OCI-LY1 (cell line): Measurements from ENCODE around the gene GIMAP7.

Experiments used
- H2AFZ ChIP-seq: fragments of 200-600 bp; sonication (generic), shearing (Covaris generic); 2 replicates; pipeline ENCODE4 v1.6.0; 2014; ENCODE audit warnings: antibody characterized with exemption, mild to moderate bottlenecking, low read length
- H3F3A ChIP-seq: fragments of 200-600 bp; sonication (generic), shearing (Covaris generic); 2 replicates; pipeline ENCODE4 v1.6.0; 2014; ENCODE audit warnings: mild to moderate bottlenecking, antibody characterized with exemption, low read length, moderate library complexity; ENCODE audit not compliant: insufficient read depth
- H3K27ac ChIP-seq: fragments of 200-600 bp; sonication (generic); 2 replicates; pipeline ENCODE4 v1.5.1; 2014; ENCODE audit warnings: low read length, mixed run types, mild to moderate bottlenecking, low read depth; ENCODE audit not compliant: poor library complexity, severe bottlenecking
- H3K27me3 ChIP-seq: fragments of 200-600 bp; sonication (generic); 2 replicates; pipeline ENCODE4 v1.6.0; 2014; ENCODE audit warnings: antibody characterized with exemption, mild to moderate bottlenecking, low read length, moderate library complexity; ENCODE audit not compliant: insufficient read depth
- H3K36me3 ChIP-seq: fragments of 200-600 bp; sonication (generic); 2 replicates; pipeline ENCODE4 v1.6.1; 2014; ENCODE audit warnings: mild to moderate bottlenecking, antibody characterized with exemption, low read length, moderate library complexity, mixed read lengths; ENCODE audit not compliant: insufficient read depth
- H3K4me1 ChIP-seq: fragments of 200-600 bp; sonication (generic); 2 replicates; pipeline ENCODE4 v1.5.1; 2014; ENCODE audit warnings: mild to moderate bottlenecking, low read length, moderate library complexity; ENCODE audit not compliant: insufficient read depth, severe bottlenecking
- H3K4me2 ChIP-seq: fragments of 200-600 bp; sonication (generic), shearing (Covaris generic); 2 replicates; pipeline ENCODE4 v1.6.1; 2014; ENCODE audit warnings: low read length
- H3K4me3 ChIP-seq: fragments of 200-600 bp; sonication (generic); 2 replicates; pipeline ENCODE4 v1.5.1; 2014; ENCODE audit warnings: low read length, low read depth, mild to moderate bottlenecking, mixed read lengths; ENCODE audit not compliant: poor library complexity, severe bottlenecking
- H3K79me2 ChIP-seq: fragments of 200-600 bp; shearing (Covaris generic); 2 replicates; pipeline ENCODE4 v1.6.1; 2016; ENCODE audit warnings: mixed run types, low read length, mixed read lengths; ENCODE audit not compliant: insufficient read depth
- H3K9ac ChIP-seq: fragments of 200-600 bp; sonication (generic), shearing (Covaris generic); 2 replicates; pipeline ENCODE4 v1.6.1; 2014; ENCODE audit warnings: mild to moderate bottlenecking, low read length, mixed read lengths
- H3K9me2 ChIP-seq: fragments of 200-600 bp; sonication (generic), shearing (Covaris generic); 2 replicates; pipeline ENCODE4 v1.6.1; 2014; ENCODE audit warnings: low read depth, mild to moderate bottlenecking, low read length, mixed read lengths
- H3K9me3 ChIP-seq: fragments of 200-600 bp; shearing (Covaris generic); 2 replicates; pipeline ENCODE4 v1.6.1; 2014; ENCODE audit warnings: low read length, mixed read lengths
- H4K20me1 ChIP-seq: fragments of 200-600 bp; sonication (generic), shearing (Covaris generic); 2 replicates; pipeline ENCODE4 v1.6.0; 2016; ENCODE audit warnings: mild to moderate bottlenecking, low read length; ENCODE audit not compliant: insufficient read depth
- EZH2 ChIP-seq: fragments of 200-600 bp; sonication (generic), shearing (Covaris generic); IDR thresholded peaks from 2 replicates; pipeline ENCODE4 v1.8.0; 2017; ENCODE audit warnings: borderline replicate concordance, mixed run types, mild to moderate bottlenecking, antibody characterized with exemption, low read length, moderate library complexity, mixed read lengths
- TF ChIP-seq, protein P1 (sequence below): fragments of 200-600 bp; sonication (generic), shearing (Covaris generic); IDR thresholded peaks from 2 replicates; pipeline ENCODE4 v1.5.1; 2017; ENCODE audit warnings: mild to moderate bottlenecking, antibody characterized with exemption, low read length, moderate library complexity, mixed read lengths

The GIMAP7 gene

DNA sequence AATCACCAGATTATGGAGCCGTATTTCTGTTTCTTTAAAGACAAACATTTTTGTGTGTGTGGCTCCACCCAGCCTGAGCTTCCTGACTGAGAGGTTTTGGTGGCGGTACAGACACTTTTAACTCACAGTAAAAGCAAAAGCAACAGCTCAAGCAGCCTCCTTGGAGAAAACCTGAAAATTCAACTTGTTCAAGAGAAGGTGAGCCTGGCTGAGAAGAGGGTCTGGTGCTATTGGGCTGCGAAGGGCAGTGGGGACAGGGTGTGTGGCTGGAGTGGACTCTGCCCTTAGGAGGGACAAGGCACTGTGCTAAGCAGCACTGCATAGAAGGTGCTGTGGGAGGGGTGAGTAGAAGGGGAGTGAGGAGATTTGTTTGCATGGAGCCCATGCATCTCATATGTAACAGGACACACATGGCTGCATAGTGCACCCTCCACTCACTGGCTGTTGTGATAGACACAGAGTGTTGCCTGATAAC, at the start of gene GIMAP7:
TSS of gene GIMAP7 (plus strand) at position 125 of the 475 bp plus-strand sequence. CDS start 5,103 bp downstream, outside the sequence.
- no peak within 1 kb of the TSS for H3K4me2 ChIP-seq
- no peaks in the 10 kb centered on the region for H3K9me3 ChIP-seq
- no peak within 1 kb of the TSS for H3K4me3 ChIP-seq
- no peak within 1 kb of the TSS for H3K27ac ChIP-seq
- no peaks in the 10 kb centered on the region for H3K4me1 ChIP-seq
- H3K79me2 ChIP-seq: no peaks in the 10 kb centered on the region
- H3F3A ChIP-seq: no peaks in the 10 kb centered on the region
- TF ChIP-seq EZH2: no peak
- TF ChIP-seq, protein P1, sequence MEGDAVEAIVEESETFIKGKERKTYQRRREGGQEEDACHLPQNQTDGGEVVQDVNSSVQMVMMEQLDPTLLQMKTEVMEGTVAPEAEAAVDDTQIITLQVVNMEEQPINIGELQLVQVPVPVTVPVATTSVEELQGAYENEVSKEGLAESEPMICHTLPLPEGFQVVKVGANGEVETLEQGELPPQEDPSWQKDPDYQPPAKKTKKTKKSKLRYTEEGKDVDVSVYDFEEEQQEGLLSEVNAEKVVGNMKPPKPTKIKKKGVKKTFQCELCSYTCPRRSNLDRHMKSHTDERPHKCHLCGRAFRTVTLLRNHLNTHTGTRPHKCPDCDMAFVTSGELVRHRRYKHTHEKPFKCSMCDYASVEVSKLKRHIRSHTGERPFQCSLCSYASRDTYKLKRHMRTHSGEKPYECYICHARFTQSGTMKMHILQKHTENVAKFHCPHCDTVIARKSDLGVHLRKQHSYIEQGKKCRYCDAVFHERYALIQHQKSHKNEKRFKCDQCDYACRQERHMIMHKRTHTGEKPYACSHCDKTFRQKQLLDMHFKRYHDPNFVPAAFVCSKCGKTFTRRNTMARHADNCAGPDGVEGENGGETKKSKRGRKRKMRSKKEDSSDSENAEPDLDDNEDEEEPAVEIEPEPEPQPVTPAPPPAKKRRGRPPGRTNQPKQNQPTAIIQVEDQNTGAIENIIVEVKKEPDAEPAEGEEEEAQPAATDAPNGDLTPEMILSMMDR: no peak
- H3K36me3 ChIP-seq: no peaks in the 10 kb centered on the region
- no peak within 1 kb of the TSS for H3K9ac ChIP-seq
- no peaks in the 10 kb centered on the region; the same call in 1 of the 2 replicates for H3K27me3 ChIP-seq
- H3K9me2 ChIP-seq: peaks cover 2% of the 10 kb centered on the region; the same call in 1 of the 2 replicates
- no peak within 1 kb of the TSS for H2AFZ ChIP-seq
- no peaks in the 10 kb centered on the region for H4K20me1 ChIP-seq

DNA sequence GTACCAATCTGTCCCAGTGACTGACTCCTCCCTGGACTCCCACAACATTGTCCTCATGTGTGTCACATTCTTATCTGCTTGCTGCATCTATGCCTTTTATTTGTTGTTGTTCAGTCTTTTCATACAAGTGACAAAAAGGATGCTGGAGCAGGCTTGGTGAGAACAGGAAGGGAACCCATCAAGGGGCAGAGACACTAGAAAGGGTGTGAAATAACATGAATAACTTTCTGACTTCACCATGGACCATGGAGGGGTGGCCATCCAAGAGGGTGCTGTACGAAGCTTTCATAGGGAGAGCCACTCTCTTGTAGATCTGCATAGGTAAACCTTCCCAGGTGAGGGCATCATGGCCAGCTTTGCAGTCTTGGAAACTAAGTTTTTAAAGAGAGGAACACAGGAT, 49.7 kb upstream of the GIMAP7 start:
- H3K4me3 ChIP-seq: no peak overlapping the region
- H2AFZ ChIP-seq: no peak overlapping the region
- H3K27me3 ChIP-seq: no peaks in the 10 kb centered on the region
- no peaks in the 10 kb centered on the region for H3K9me2 ChIP-seq
- H3K9ac ChIP-seq: no peak overlapping the region
- H4K20me1 ChIP-seq: no peaks in the 10 kb centered on the region
- H3K9me3 ChIP-seq: peaks cover 3% of the 10 kb centered on the region; the same call in 1 of the 2 replicates
- TF ChIP-seq, protein P1: no peak
- no peak for TF ChIP-seq EZH2
- no peaks in the 10 kb centered on the region for H3K79me2 ChIP-seq
- H3K4me1 ChIP-seq: no peaks in the 10 kb centered on the region
- no peak overlapping the region for H3K4me2 ChIP-seq
- H3F3A ChIP-seq: no peaks in the 10 kb centered on the region
- H3K27ac ChIP-seq: no peak overlapping the region
- no peaks in the 10 kb centered on the region for H3K36me3 ChIP-seq

DNA sequence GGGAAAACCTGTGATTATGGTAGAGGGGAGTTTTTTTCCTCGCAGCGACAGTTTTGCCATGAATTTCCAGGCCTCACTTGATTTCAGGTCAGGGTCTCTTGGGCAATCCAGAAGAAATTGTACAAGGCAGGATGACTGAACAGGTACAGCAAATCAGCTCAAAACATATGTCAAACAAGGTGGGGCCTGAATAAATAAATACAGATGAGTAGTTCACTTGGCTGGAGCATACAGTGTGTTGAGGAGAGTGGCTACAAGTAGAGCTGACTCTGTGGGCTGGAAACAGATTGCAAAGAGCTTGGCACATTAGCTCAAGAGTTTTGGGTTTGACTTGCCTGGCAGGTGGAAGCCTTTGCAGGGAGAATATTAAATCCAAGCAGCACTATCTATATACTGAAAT, 49.3 kb upstream of the GIMAP7 start:
- Histone ChIP-seq H3K9ac (no peak overlapping the region), H3K36me3 (no peaks in the 10 kb centered on the region), H3K27ac (no peak overlapping the region), H3K9me3 (peaks cover 3% of the 10 kb centered on the region; the same call in 1 of the 2 replicates), H2AFZ (no peak overlapping the region), H3K4me1 (no peaks in the 10 kb centered on the region), H3K9me2 (no peaks in the 10 kb centered on the region), H3K4me3 (no peak overlapping the region), H3K4me2 (no peak overlapping the region), H3K79me2 (no peaks in the 10 kb centered on the region), H4K20me1 (no peaks in the 10 kb centered on the region), H3K27me3 (no peaks in the 10 kb centered on the region), H3F3A (no peaks in the 10 kb centered on the region)
- TF ChIP-seq EZH2: no peak
- TF ChIP-seq, protein P1: no peak
